NCI-H2029 (cell line): Measurements from ENCODE around the gene RHAG.
"Not testable (repeated sequence)": the region's sequence is repeated elsewhere in the genome, so short reads cannot be mapped to it uniquely, and the experiment has no call there.

Source experiments
- DNase-seq: peaks from one replicate; lab custom pipeline; 2025; lab: John Stamatoyannopoulos, UW

RHAG gene

DNA sequence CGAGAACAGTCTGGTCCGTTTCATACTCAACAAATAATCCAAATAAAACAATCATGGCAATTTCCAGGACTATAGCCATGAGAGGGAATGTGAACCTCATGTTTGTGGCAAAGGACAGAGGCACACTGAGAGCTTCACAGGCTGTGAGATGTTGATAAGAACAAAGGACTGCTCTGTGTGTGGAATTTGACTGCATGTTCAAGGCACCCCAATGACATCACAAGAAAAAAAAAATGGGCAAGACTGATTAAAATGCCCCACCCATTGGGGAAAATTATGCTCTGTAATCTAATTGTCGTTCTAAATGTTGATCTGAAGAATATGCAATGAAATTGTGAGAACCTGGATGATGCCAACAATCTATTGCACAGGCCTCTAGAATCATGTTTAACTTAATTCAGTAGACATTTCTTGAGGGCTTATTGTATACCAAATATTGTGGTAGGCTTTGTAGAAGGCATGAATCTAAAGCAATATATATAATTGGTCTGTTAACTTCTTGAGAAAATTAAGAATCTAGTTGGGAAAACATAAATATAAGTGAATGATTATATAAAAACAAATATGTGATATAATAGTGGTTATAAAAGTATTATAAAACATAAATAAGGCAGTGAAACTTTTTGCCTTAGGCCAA, at the start of gene RHAG:
Gene RHAG, minus strand, starts transcription at position 127 of the 637 bp plus-strand sequence. Its CDS starts 27 bp downstream, at position 100.
- DNase-seq: no peak

DNA sequence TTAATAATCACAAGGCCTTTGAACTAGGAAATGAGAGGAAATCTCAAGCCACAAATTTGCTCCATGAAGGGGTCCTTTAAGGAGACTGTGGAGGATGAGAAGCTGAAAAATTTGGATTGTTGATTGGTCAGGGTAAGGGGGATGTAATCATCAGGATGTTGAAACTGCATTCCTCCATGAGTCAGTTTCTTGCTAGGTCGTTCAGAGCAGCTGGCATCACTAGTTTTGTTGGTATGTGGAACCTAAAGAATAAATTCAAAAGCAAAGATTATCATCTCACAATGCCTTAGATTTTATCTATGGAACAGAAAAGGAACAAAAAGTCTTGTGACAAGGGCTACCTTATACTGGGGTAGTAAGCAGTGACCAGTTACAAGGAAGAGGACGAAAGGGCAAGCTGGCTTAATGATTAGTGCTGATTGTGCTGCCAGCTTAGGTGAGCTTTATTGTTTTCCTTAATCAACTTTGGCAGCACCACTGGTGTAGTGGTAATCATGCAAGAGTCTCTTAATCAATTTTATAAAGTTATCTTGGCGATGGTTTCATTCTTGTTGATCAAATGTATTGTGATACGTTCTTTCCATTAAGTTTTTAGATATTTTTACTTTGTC, 40.1 kb upstream of the RHAG start:
- no peak for DNase-seq

DNA sequence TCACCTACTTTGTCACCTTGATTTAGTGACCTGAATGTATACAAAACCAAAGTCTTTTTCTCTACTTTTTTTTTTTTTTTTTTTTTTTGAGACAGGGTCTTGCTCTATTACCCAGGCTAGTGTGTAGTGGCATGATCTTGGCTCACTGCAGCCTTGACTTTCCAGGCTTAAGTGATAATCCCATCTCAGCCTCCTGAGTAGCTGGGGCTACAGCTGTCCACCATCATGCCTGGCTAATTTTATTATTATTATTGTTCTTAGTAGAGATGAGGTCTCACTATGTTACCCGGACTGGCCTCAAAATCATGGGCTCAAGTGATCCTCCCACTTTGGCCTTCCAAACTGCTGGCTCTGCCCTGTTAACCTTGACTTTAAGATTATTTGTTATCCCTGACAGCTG, 39.2 kb upstream of the RHAG start:
- DNase-seq: no peak

DNA sequence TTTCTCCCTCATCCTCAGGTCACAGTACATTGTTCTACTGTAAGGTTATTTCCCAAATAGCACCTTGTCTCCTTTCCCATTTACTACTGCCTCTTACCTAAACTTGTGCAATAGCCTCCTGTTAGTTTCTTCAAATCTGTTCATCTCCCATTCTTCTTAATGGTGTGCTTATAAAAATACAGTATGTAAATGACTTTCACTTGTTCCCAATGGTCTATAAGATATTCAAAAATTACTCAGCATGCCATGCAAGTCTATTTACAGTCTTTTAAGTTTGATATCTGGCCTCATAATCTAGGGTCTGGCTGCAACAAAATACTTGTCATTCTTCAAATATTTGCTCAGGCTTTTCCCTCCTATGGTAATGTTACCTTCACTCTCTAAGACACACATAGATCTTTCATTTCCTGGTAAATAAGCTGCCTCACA, 31.5 kb upstream of the RHAG start:
- DNase-seq: peak; percentile 12

DNA sequence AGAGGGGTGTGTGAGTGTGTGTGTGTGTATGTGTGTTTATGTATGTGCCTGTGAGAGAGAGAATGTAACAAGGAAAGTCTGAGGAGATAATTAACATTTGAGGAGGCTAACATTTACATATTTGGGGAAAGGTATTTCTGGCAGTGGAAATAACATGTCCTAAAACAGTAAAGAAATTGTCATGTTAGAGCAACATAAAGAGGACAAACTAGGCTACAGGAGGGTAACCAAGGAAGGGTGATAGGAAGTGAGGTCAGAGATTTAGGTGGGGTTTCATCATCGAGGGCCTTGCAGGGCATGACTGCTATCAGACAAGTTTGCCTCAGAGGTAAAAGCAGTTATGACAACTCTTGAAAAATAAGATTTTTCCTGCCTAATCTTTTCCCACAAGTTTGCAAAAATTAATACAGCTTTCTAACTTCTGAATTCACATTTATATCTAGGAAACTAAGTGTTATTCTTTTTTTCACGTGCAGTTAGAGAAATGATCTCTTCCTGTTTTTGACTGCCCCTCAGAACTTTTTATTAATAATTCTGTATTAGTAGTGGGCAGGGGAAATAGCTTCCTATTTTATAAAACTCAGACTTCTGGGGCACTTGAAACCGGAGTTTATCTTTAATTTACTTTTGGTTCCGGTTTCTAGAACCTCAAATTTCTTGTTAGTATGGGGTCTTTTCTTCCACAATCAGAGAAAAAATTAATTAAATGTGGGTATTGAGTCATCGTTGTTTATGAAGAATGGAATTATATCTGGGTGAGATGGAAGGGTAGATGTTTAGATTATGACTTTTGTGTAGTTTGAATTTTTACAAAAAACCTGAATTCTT, 30.5 kb upstream of the RHAG start:
- no peak for DNase-seq

DNA sequence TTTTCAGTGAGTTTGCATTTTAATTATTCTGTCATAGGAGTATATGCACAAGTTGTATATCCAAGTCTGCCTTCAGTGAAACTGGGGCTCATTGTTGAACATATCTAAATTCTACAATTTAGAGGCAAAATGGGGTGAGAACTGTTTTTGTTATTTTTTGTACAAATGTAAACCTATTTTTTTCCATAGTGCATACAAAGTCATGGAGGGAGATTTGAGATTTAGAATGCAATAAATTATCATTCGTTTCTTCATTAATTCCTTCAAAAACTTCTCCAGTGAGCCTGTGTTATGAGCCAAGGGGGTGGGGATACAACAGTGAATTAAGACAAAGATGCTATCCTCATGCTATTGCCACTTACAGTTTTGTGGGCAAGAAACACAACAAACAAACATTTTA, 29.8 kb upstream of the RHAG start:
- DNase-seq: no peak

DNA sequence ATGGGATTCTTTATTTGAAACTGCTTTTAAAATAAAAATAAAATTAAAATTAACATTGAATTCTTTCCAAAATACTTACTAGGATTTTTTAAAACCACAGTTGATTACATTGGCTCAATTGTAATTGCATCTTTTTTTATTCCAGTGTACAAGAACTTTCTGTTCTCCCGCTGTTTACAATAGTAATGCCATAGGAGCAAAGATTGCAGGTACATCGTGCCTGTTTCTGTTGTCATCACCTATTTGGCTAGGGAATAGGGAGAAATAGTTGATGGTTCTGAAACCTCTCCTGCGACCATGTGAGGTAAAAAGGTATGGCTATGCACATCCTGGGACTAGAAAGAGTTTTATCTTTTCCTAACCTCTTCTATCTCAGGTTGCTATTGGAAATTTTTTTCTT, 28.2 kb upstream of the RHAG start:
- DNase-seq: no peak

DNA sequence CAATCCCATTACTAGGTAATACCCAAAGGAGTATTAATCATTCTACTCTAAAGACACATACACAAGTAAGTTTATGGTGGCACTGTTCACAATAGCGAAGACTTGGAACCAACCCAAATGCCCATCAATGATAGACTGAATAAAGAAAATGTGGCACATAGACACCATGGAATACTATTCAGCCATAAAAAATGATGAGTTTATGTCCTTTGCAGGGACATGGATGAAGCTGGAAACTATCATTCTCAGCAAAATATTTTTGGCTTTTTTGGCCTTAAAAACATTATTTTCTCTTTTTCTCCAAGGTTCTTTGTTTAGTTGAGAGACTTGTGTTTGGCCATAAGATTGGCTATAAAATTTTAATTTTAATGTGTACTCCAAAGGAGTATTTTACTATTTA, 27.4 kb upstream of the RHAG start:
- DNase-seq: not testable (repeated sequence)

DNA sequence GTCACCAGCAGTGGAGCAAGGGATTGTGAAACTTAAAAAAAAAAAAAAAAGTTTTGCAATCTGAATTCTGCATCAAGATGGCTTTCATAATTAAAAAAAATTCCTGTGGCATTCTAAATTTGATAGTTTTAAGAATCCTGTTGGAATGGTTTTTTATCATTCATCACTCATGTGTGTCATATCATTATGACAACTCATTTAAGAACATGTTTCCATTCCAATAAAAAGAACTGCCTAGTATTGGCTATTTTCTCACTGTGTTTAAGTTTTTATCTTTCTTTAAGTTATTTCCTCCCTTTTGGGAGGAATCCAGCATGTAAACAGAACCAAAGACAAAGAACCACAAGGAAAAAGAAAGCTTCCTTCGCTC, 26.2 kb upstream of the RHAG start:
- no peak for DNase-seq

DNA sequence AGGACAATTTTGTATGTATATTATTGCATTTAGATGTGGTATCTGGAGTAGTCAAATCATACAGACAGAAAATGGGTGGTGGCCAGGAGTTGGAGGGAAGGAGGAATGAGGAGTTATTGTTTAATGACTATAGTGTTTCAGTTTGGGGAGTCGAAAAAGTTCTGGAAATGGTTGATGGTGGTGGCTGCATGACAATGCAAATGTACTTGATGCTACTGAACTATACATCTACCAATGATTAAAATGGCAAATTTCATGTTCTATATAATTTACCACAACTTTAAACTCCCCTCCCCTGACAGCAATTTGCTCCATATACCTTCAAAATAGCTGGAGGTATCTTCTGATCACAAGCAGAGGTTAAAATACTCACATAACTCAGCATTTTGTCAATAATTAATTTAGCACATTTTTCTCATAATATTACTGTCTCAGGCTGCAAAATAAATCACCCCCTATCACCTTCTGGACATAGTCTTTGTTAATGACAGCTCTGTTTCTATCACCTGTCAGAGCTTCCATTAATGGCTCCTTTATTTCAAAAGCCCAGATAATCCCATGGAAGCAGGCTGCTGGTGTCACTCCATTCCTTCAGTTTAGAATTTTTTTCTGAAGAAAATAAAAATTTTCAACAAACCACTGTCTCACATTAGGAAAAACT, 25.7 kb upstream of the RHAG start:
- no peak for DNase-seq

DNA sequence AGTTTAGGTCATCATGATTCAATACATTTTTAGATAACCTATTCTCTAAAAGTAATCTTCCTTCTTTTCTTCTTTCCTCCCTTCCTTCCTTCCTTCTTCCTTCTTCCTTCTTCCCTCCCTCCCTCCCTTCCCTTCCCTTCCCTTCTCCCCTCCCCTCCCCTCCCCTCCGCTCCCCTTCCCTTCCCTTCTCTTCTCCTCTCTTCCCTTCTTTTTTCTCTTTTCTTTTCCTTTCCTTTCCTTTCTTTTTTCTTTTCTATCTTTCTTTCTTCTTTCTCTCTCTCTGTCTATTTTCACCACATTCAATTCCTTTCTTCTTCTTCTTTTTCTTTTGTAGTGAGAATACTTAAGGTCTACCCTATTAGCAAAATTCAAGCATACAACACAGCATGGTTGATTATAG, 17.3 kb upstream of the RHAG start:
- no peak for DNase-seq

DNA sequence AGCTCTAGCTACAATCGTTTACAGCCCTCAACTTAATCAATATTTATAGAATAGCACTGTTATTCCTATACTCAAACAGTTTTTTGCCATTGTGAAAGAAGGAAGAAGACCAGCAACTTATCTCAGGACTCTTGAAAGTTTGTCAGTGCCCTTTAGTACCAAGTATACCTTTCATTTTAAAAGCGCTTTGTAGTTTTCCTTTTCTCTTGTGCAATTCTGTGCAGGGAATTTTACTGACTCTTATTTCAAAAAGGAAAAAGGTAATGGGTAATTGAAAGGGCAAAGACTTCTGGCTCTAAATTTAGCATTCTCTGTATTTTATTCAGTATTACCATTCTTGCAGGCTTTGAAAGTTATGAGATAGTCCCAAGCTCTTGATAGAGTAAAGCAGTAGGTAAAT, 16.8 kb upstream of the RHAG start:
- DNase-seq: no peak

DNA sequence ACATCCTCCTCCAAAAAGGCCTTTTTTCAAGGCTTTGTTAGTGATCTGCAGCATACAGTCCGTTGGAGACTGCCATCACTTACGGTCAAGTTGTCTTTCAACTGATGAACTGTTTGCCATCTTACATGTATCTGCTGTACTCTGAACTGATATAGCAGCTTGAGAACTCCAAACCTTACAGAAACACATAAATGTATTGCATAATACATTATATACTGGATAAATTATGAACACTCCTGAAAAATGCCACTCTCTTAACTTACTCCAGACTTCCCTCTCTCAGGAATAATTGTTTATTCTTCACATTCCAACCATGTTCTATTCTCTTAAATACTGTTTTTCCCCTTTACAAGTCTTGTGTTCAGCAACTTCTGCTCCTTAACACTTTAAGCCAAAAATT, 14.6 kb upstream of the RHAG start:
- DNase-seq: no peak

DNA sequence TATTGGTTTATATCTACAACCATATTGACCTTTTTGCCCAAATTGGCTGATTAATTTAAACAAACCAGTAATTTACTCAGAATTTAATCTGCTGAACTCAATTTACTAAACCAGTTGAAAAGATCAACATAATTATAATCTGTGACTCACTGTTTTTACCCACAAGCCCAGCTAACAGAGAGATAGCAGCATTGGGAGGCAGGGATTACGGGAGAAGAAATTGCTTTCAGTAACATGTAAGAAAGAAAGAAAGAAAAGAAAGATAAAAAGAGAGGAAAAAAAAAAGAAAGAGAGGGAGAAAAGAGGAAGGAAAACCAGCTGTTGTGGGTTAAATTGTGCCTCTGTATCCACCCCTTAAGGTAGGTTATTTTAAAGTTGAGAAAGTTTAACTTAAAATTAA, 13.3 kb upstream of the RHAG start:
- DNase-seq: no peak

DNA sequence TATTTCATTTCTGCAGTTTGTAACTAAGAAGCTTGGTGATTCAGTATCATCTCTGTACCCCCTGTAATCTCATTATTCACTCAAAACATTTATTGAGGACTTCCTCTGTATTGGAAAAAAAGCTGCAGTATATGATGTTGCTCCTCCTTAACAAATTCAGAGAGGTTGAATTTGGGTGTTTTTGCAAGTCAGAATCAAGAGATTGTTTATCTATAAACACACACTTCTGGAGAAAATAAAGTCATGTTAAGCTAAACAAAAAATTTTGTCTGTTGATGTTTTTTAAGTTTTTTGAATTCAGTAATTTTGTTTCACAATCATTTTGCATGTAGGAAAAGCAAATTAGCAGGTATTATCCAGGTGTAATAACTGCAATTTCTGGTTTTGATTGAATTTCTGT, 11.4 kb upstream of the RHAG start:
- no peak for DNase-seq

DNA sequence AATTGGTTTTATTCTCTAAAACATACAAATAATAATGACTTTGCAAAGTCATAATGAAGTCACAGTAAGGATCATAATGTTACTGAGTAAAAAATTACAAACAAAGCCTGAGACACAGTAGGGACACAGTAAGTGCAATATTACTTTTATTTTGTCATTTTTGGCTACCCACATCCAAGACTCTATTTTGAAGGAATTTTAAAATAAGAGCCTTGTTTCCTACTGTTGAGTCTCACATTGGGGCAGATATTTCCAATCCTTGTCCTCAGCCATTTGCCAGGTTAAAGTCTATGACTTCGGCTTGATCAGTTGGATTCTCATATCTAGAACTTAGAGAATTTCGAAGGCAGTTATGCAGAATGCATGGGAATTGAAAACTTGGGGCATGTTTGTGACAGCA, 10.8 kb upstream of the RHAG start:
- DNase-seq: no peak

DNA sequence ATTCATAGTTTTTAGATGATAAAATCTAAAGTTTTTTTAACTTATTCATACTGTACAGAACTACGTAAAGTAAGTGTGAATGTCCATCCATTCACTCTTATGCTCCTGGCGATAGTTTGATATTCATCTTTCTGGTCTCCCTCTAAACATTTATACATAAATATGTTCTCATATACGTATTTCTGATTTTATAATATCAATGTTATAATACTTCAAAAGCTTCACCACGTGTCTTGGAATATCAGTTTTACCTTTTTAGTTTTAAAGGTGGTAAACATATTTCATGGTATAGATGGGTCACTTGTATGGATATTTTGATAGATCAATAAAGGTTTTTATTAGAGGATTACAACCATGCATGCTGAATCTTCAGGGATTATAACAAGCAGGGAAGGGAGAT, 10.3 kb upstream of the RHAG start:
- no peak for DNase-seq

DNA sequence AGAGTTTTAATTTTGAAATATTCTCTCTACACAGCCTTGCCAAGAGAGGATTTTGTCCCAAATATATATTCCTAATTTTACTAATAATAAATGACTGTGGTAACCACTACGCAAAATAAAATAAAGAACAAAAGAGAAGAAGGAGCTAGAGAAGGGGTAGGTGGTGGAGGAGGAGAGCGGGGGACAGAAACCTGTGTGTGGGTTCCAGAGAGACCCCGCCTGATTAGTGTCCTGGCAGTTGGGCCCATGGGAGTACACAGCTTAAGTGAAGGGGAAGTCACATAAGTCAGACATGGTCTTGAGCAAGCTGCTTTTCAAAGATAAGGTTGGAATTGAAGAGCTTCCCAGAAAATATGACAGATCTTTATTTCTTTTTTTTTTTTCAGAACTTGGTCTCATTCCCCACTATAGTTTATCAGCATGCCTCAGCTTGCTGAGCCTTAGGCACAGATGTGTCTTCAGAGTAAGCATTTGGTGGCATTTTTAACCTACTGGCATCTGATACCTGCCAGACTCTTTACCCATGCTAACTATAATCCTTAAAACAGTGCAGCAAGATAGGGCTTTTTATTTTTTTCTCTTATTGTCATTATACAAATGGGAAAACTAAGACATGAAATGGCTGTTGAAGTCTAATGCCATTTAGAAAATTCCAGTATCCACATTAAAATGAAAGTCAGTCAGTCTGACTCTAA, 9.6 kb upstream of the RHAG start:
- DNase-seq: no peak

DNA sequence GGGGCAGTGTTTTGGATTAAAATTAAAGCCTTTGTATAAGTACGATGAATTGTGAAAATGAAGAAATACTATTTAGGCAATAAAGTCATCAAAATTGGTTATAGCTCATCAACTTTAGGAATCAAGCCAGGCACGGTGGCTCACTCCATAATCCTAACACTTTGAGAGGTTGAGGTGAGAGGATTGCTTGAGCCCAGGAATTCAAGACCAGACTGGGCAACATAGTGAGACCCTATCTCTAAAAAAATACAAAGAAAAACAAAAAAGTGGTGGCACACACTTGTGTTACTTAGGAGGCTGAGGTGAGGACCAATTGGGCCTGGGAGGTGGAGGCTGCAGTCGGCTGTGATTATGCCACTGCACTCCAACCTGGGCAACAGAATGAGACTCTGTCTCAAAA, 8.5 kb upstream of the RHAG start:
- DNase-seq: no peak

DNA sequence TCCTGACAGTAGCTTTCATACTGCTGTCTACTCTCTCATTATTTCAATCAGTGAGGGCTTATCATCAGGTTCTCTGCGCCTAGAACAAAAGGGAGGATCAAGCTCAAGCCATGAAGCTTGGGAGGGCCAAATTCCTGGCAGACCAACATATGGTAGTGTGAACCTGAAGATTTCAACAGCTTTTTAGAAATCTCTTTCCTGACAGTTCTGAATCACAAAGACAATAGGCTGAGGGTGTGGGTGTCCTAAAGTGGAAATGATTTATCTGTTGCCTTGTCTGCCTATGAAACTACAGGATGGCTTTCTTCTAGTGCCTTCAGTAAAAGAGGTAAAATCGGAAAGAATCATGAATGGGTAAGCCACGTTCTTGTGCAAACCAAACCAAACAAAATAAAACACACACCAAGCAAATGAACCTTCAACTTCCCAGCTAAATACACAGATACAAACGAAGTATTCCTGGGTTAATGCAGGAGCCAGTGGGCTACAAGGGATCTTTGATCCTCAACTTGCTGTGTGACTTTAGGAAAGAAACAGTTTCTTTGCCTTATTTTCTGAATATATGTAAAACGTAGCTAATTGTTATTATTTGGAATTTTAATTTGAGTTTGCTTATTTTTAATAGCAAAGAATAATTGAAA, 2.7 kb upstream of the RHAG start:
- DNase-seq: no peak

DNA sequence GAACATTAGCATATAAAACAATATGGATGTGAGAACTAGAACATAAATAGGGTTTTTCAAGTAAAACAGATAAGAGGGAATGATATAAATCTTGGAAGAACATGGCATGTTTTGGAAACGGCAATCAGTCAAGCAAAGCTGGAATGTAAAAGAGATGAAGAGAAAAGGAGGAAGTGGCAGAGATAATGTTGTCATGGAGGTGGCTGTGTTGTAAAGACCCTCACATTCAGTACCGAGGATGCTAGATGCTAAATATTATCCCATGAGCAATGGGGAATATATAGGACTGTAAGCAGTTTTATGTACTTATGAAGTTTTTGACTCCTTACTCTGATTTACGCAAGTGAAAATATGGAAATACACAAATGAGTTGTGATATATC, 702 bp upstream of the RHAG start:
- DNase-seq: no peak
